GM18502 (cell line): ENCODE measurements around the gene SAMD14.

Experiments
- ATAC-seq: cut with Tn5 transposase; IDR thresholded peaks from one replicate; pipeline ENCODE4 v1.9.1; 2021; ENCODE audit warnings: mild to moderate bottlenecking; ENCODE audit not compliant: unreplicated experiment, poor library complexity

Gene SAMD14

GRCh38 chr17:50117202-50118051 is 12.5 kb downstream of the SAMD14 start:
- ATAC-seq: no peak

- no peak for ATAC-seq
Measured at GRCh38 chr17:50115756-50116155, 14.2 kb downstream of the SAMD14 start.

- no peak for ATAC-seq
Measured at GRCh38 chr17:50114849-50115357, 15.1 kb downstream of the SAMD14 start.

- no peak for ATAC-seq
Measured at GRCh38 chr17:50114401-50114800, 15.6 kb downstream of the SAMD14 start.

GRCh38 chr17:50113624-50114320 is 16.2 kb downstream of the SAMD14 start:
- no peak for ATAC-seq

GRCh38 chr17:50112694-50113093 is 17.3 kb downstream of the SAMD14 start:
- no peak for ATAC-seq

- ATAC-seq: no peak
Measured at GRCh38 chr17:50111673-50112655, 18.0 kb downstream of the SAMD14 start.

GRCh38 chr17:50110591-50111349 is 19.2 kb downstream of the SAMD14 start:
- ATAC-seq: no peak

GRCh38 chr17:50109785-50110184 is 20.2 kb downstream of the SAMD14 start:
- ATAC-seq: no peak

- no peak for ATAC-seq
Measured at GRCh38 chr17:50109207-50109606, 20.8 kb downstream of the SAMD14 start.

- ATAC-seq: no peak
Measured at GRCh38 chr17:50108556-50108955, 21.4 kb downstream of the SAMD14 start.

- ATAC-seq: no peak
Measured at GRCh38 chr17:50107790-50108414, 22.1 kb downstream of the SAMD14 start.

- no peak for ATAC-seq
Measured at GRCh38 chr17:50106393-50107131, 23.4 kb downstream of the SAMD14 start.

- ATAC-seq: no peak
Measured at GRCh38 chr17:50105811-50106210, 24.1 kb downstream of the SAMD14 start.

- ATAC-seq: no peak
Measured at GRCh38 chr17:50103941-50104340, 26.0 kb downstream of the SAMD14 start.

GRCh38 chr17:50103252-50103651 is 26.7 kb downstream of the SAMD14 start:
- no peak for ATAC-seq

- no peak for ATAC-seq
Measured at GRCh38 chr17:50102164-50102991, 27.6 kb downstream of the SAMD14 start.
